Spleen (tissue), 11 donors: ENCODE data around the gene DPF3. TPM values are rescaled to one million over a fixed set of nuclear protein-coding genes. Genes with fewer than 3 reads are reported as not detected.

Experiments
- DNase-seq: peaks from one replicate; pipeline ENCODE4 v3.0.0-alpha.2; 2020
- H3K27ac ChIP-seq, 8 donors: fragments of 200-600 bp; sonication (generic) in 7 of 8; 1 replicate in 4 of 8; 2 replicates in 4 of 8; pipeline versions ENCODE4 v1.5.0 to v1.8.0; 2016 to 2021; ENCODE audit warnings: inconsistent platforms in 4 of 8, mild to moderate bottlenecking in 4 of 8, moderate library complexity in 1 of 8
- H3K27me3 ChIP-seq, 7 donors: fragments of 200-600 bp; sonication (generic) in 6 of 7; replicated peaks in 1 of 7; 1 replicate in 4 of 7; 2 replicates in 3 of 7; pipeline versions ENCODE4 v1.5.0 to v1.8.0; 2016 to 2021; ENCODE audit warnings: inconsistent platforms in 3 of 7, mild to moderate bottlenecking in 1 of 7
- H3K36me3 ChIP-seq, 6 donors: fragments of 200-600 bp; sonication (generic) in 5 of 6; 1 replicate in 4 of 6; 2 replicates in 2 of 6; pipeline versions ENCODE4 v1.5.0 to v1.8.0; 2016 to 2021; ENCODE audit warnings: inconsistent platforms in 2 of 6
- H3K4me1 ChIP-seq, 6 donors: fragments of 200-600 bp; sonication (generic) in 5 of 6; 1 replicate in 3 of 6; 2 replicates in 3 of 6; pipeline versions ENCODE4 v1.5.0 to v1.8.0; 2016 to 2021; ENCODE audit warnings: inconsistent platforms in 3 of 6
- H3K4me3 ChIP-seq, 8 donors: fragments of 200-600 bp; sonication (generic) in 7 of 8; 1 replicate in 4 of 8; 2 replicates in 4 of 8; pipeline versions ENCODE4 v1.5.0 to v1.8.0; 2016 to 2021; ENCODE audit warnings: inconsistent platforms in 4 of 8, mild to moderate bottlenecking in 4 of 8, moderate library complexity in 2 of 8
- H3K9me3 ChIP-seq, 8 donors: fragments of 200-600 bp; sonication (generic) in 7 of 8; 1 replicate in 4 of 8; 2 replicates in 4 of 8; pipeline versions ENCODE4 v1.5.0 to v1.8.0; 2016 to 2021; ENCODE audit warnings: inconsistent platforms in 4 of 8
- CTCF ChIP-seq, 11 experiments: fragments of 200-600 bp in 7 of 11; fragments of 450-650 bp in 4 of 11; sonication (generic) in 4 of 11; IDR thresholded peaks in 8 of 11; conservative IDR thresholded peaks in 3 of 11; 1 replicate in 7 of 11; 2 replicates in 4 of 11; pipeline versions ENCODE4 v1.4.0 to v1.8.0; 2016 to 2021; ENCODE audit warnings: antibody characterized with exemption in 11 of 11, inconsistent platforms in 4 of 11, mild to moderate bottlenecking in 1 of 11
- POLR2A ChIP-seq, 3 donors: fragments of 450-650 bp; IDR thresholded peaks; one replicate each; pipeline ENCODE4 v1.5.1; 2017; ENCODE audit warnings: antibody characterized with exemption in 3 of 3, mild to moderate bottlenecking in 1 of 3
- POLR2AphosphoS5 ChIP-seq, 3 donors: sonication (generic); formaldehyde crosslinking; IDR thresholded peaks; one replicate each; pipeline ENCODE4 v1.5.1; 2017; ENCODE audit warnings: antibody characterized with exemption in 3 of 3
- WGBS, 5 donors: extraction: QIAGEN DNeasy Blood & Tissue Kit in 3 of 5; methylation state at CpG; one replicate each; pipeline versions ENCODE4 v1.1.5 to v1.1.7; 2013 to 2018; 5-methylcytosine and 5-hydroxymethylcytosine counted together
- intact Hi-C: fragments of 100-400 bp; cut with DNase I; formaldehyde crosslinking; loops from one replicate; pipeline ENCODE4 v1.15.0; 2023; ENCODE audit warnings: low total_unique reads
- polyA plus RNA-seq, 3 donors: library from polyadenylated mRNA; stranded (reverse); fragments of 200-250 nt; gene quantifications; one replicate each; pipeline ENCODE4 v1.2.1, GENCODE V29; 2013
- total RNA-seq, 7 donors: library from RNA; depleted of rRNA in 3 of 7; stranded (reverse); fragments of >200 nt in 3 of 7; fragmentation: NEBNext Ultra II Directional in 4 of 7; extraction: Animal tissue kit (Norgen Biotek cat#: 25700) in 4 of 7; gene quantifications; one replicate each; pipeline versions ENCODE4 v1.1.0 to v1.2.1, GENCODE V29; 2016 to 2021
- donor health status: healthy with polysubstance abuse.
- donor health status: DM: no; HTN: no; CAD: no; lungs with moderate emphysema.
- donor health status: DM: no; HTN: no; CAD: no.
- donor health status: Bipolar disorder and iron deficiency.
- donor health status: healthy.
- donor health status: DM: no; HTN: no; CAD: no.
- donor health status: DM: yes; HTN: yes; CAD: no.

Gene DPF3
- total and polyA plus RNA-seq, 10 donors: 0.76 to 8.9 (median 3.0) TPM

- H3K27ac ChIP-seq: no peak overlapping the region
- WGBS, 5 donors: 52 to 63% (median 59%) methylated on average over 4 of the region's 4 CpGs
- no peaks in the 10 kb centered on the region for H3K27me3 ChIP-seq
- H3K36me3 ChIP-seq: no peaks in the 10 kb centered on the region
- no peaks in the 10 kb centered on the region for H3K9me3 ChIP-seq
- H3K4me1 ChIP-seq: peaks cover 0 to 22% (median 2%) of the 10 kb centered on the region in 6 donors
- no peak overlapping the region for H3K4me3 ChIP-seq
- TF ChIP-seq CTCF (IDR thresholded peaks at IDR 0.05 in 8 of 11, conservative IDR thresholded peaks at IDR 0.05 in 3 of 11): no peak
- TF ChIP-seq POLR2AphosphoS5 (IDR thresholded peaks at IDR 0.05): no peak
- TF ChIP-seq POLR2A (IDR thresholded peaks at IDR 0.05): no peak
- no peak for DNase-seq
- intact Hi-C loops: no loop called here
These were observed 194.5 kb downstream of the DPF3 start for GRCh38 chr14:72699443-72699842.

GRCh38 chr14:72692696-72693095 is 201.2 kb downstream of the DPF3 start:
- Histone ChIP-seq H3K36me3 (peaks cover 0 to 25% (median 0%) of the 10 kb centered on the region in 6 donors), H3K27me3 (no peaks in the 10 kb centered on the region), H3K4me1 (no peaks in the 10 kb centered on the region), H3K4me3 (no peak overlapping the region), H3K9me3 (peaks cover 0 to 2% (median 0%) of the 10 kb centered on the region in 8 donors), H3K27ac (no peak overlapping the region)
- intact Hi-C loops: no loop called here
- DNase-seq: no peak
- WGBS, 5 donors: 16 to 47% (median 28%) methylated on average over 3 of the region's 3 CpGs
- TF ChIP-seq POLR2AphosphoS5 (IDR thresholded peaks at IDR 0.05) (no peak), POLR2A (IDR thresholded peaks at IDR 0.05) (no peak), CTCF (IDR thresholded peaks at IDR 0.05 in 8 of 11, conservative IDR thresholded peaks at IDR 0.05 in 3 of 11) (no peak)

- Histone ChIP-seq H3K4me3 (no peak overlapping the region), H3K9me3 (peaks cover 0 to 2% (median 0%) of the 10 kb centered on the region in 8 donors), H3K4me1 (no peaks in the 10 kb centered on the region), H3K27me3 (no peaks in the 10 kb centered on the region), H3K27ac (no peak overlapping the region), H3K36me3 (peaks cover 0 to 25% (median 0%) of the 10 kb centered on the region in 6 donors)
- 85 to 98% (median 96%) methylated on average over 11 to 14 of the region's 14 CpGs for WGBS, 5 donors
- TF ChIP-seq POLR2A (IDR thresholded peaks at IDR 0.05) (no peak), CTCF (IDR thresholded peaks at IDR 0.05 in 8 of 11, conservative IDR thresholded peaks at IDR 0.05 in 3 of 11) (no peak), POLR2AphosphoS5 (IDR thresholded peaks at IDR 0.05) (no peak)
- no peak for DNase-seq
- intact Hi-C loops: no loop called here
These were observed 203.6 kb downstream of the DPF3 start for GRCh38 chr14:72690324-72690723.

GRCh38 chr14:72688990-72689671 is 204.8 kb downstream of the DPF3 start:
- no peak overlapping the region for H3K27ac ChIP-seq
- no peaks in the 10 kb centered on the region for H3K27me3 ChIP-seq
- TF ChIP-seq POLR2A (IDR thresholded peaks at IDR 0.05): no peak
- TF ChIP-seq CTCF (IDR thresholded peaks at IDR 0.05 in 8 of 11, conservative IDR thresholded peaks at IDR 0.05 in 3 of 11): no peak
- no peak for TF ChIP-seq POLR2AphosphoS5 (IDR thresholded peaks at IDR 0.05)
- intact Hi-C loops: no loop called here
- 83 to 93% (median 92%) methylated on average over 15 of the region's 15 CpGs for WGBS, 5 donors
- DNase-seq: no peak
- H3K4me3 ChIP-seq: no peak overlapping the region
- H3K9me3 ChIP-seq: peaks cover 0 to 6% (median 0%) of the 10 kb centered on the region in 8 donors
- peaks cover 0 to 25% (median 0%) of the 10 kb centered on the region in 6 donors for H3K36me3 ChIP-seq
- H3K4me1 ChIP-seq: no peaks in the 10 kb centered on the region
